HG02870 (cell line): ENCODE data around the gene KRTAP19-8.

ENCODE experiments used
- ATAC-seq: cut with Tn5 transposase; IDR thresholded peaks from one replicate; pipeline ENCODE4 v1.9.1; 2021; ENCODE audit warnings: mild to moderate bottlenecking, moderate library complexity; ENCODE audit not compliant: unreplicated experiment

KRTAP19-8 gene

GRCh38 chr21:31038376-31038775 is at the start of gene KRTAP19-8:
KRTAP19-8 (minus strand) TSS chr21:31038476; CDS start chr21:31038443, 33 bp downstream.
- ATAC-seq, result no peak

GRCh38 chr21:31087639-31088473 is 49.6 kb upstream of the KRTAP19-8 start:
- ATAC-seq, result no peak

GRCh38 chr21:31084689-31085088 is 46.4 kb upstream of the KRTAP19-8 start:
- ATAC-seq, result no peak

- ATAC-seq, result peak; percentile 87
These were observed 40.5 kb upstream of the KRTAP19-8 start for GRCh38 chr21:31078796-31079195.

GRCh38 chr21:31078216-31078615 is 39.9 kb upstream of the KRTAP19-8 start:
- ATAC-seq, result no peak

GRCh38 chr21:31075848-31076247 is 37.6 kb upstream of the KRTAP19-8 start:
- ATAC-seq, result no peak

GRCh38 chr21:31072533-31072932 is 34.3 kb upstream of the KRTAP19-8 start:
- no peak for ATAC-seq

GRCh38 chr21:31064803-31065202 is 26.5 kb upstream of the KRTAP19-8 start:
- ATAC-seq, result peak; percentile 98

GRCh38 chr21:31052489-31053142 is 14.3 kb upstream of the KRTAP19-8 start:
- ATAC-seq, result no peak

- no peak for ATAC-seq
These were observed 12.4 kb upstream of the KRTAP19-8 start for GRCh38 chr21:31050577-31051157.

GRCh38 chr21:31045841-31046240 is 7.6 kb upstream of the KRTAP19-8 start:
- ATAC-seq, result no peak

GRCh38 chr21:31043471-31043870 is 5.2 kb upstream of the KRTAP19-8 start:
- ATAC-seq, result no peak

- peak; percentile 53 for ATAC-seq
These were observed 3.8 kb upstream of the KRTAP19-8 start for GRCh38 chr21:31042080-31042464.

GRCh38 chr21:31041295-31042079 is 3.2 kb upstream of the KRTAP19-8 start:
- peak; percentile 45 for ATAC-seq

GRCh38 chr21:31034378-31034777 is 3.9 kb downstream of the KRTAP19-8 start:
- no peak for ATAC-seq

GRCh38 chr21:31030367-31031106 is 7.7 kb downstream of the KRTAP19-8 start:
- ATAC-seq, result peak; percentile 93

- ATAC-seq, result no peak
These were observed 14.6 kb downstream of the KRTAP19-8 start for GRCh38 chr21:31023680-31024079.

- ATAC-seq, result no peak
These were observed 16.0 kb downstream of the KRTAP19-8 start for GRCh38 chr21:31022306-31022705.

GRCh38 chr21:31018232-31018631 is 20.0 kb downstream of the KRTAP19-8 start:
- ATAC-seq, result no peak

GRCh38 chr21:31014891-31015290 is 23.4 kb downstream of the KRTAP19-8 start:
- no peak for ATAC-seq
